GM19372 (cell line): ENCODE results near the gene ZDHHC15.
"Not testable (repeated sequence)": the region's sequence is repeated elsewhere in the genome, so short reads cannot be mapped to it uniquely, and the experiment has no call there.

Source experiments
- ATAC-seq: cut with Tn5 transposase; IDR thresholded peaks from one replicate; pipeline ENCODE4 v1.9.1; 2021; ENCODE audit warnings: mild to moderate bottlenecking, low read depth, moderate library complexity; ENCODE audit not compliant: unreplicated experiment

Gene ZDHHC15, protein sequence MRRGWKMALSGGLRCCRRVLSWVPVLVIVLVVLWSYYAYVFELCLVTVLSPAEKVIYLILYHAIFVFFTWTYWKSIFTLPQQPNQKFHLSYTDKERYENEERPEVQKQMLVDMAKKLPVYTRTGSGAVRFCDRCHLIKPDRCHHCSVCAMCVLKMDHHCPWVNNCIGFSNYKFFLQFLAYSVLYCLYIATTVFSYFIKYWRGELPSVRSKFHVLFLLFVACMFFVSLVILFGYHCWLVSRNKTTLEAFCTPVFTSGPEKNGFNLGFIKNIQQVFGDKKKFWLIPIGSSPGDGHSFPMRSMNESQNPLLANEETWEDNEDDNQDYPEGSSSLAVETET

DNA sequence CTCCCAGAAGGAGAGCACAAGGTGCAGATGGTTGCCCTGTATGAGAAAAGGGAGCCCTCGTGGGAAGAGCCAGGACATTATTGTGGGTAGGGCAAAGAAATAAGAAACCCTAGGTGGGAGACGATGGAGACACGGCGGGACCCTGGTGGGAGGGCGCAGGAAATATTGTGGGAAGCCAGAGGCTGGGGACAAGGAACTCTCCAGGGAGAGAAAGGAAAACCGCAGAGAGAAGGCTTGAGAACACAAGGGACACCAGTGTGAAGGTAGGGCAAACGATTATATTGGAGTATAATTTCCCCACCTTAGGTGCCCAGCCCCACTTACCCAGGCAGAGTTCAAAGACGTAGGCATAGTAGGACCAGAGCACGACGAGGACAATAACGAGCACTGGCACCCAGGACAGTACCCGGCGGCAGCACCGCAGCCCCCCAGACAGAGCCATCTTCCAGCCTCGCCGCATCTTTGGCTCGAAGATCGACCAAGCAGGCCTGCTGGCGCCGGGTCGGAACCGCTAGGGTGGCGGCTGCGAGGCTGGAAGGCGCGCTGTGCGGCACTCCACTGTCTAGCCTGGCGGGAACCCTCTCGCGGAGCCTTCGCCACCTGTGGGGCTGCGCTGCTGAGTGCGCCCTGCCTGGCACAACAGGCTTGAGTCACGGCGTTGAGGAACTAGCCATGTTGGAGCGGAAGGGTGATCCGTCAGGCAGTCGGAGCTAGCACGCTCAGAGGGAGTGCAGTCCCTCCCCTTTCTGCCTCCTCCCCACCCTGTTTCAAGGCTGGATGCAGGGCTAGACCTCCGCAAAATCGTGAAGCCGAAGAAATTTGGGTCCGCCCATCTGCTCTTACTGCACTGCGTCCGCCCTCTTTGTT lies at the start of gene ZDHHC15:
Gene ZDHHC15 (minus strand): TSS at position 473 of the 867 bp plus-strand sequence. CDS start 13 bp downstream, at position 460.
- peak; percentile 84 for ATAC-seq

DNA sequence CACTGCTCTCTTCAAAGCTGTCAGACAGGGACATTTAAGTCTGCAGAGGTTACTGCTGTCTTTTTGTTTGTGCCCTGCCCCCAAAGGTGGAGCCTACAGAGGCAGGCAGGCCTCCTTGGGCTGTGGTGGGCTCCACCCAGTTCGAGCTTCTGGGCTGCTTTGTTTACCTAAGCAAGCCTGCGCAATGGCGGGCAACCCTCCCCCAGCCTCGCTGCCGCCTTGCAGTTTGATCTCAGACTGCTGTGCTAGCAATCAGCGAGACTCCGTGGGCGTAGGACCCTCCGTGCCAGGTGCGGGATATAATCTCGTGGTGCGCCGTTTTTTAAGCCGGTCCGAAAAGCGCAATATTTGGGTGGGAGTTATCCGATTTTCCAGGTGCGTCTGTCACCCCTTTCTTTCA lies 37.7 kb upstream of the ZDHHC15 start:
- not testable (repeated sequence) for ATAC-seq

DNA sequence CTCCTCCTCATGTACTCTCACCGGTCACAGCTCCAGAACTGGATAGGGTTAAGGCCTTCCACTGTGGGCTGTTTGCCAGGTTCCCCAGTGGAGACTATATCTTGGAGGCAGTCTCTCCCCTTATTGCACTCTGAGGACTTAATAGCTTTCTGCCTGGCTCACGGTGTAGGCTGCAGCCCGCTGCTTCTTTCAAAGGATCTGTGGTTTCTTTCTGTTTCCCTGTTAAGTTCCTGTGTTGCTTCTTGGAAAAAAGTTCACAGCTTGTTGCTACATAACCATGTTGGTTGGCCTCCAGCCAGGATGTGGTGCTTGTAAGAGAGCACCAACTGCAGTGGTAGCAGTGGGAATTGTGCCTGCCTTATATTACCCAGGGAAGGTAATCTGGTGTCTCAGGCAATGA lies 24.9 kb upstream of the ZDHHC15 start:
- ATAC-seq, result no peak

DNA sequence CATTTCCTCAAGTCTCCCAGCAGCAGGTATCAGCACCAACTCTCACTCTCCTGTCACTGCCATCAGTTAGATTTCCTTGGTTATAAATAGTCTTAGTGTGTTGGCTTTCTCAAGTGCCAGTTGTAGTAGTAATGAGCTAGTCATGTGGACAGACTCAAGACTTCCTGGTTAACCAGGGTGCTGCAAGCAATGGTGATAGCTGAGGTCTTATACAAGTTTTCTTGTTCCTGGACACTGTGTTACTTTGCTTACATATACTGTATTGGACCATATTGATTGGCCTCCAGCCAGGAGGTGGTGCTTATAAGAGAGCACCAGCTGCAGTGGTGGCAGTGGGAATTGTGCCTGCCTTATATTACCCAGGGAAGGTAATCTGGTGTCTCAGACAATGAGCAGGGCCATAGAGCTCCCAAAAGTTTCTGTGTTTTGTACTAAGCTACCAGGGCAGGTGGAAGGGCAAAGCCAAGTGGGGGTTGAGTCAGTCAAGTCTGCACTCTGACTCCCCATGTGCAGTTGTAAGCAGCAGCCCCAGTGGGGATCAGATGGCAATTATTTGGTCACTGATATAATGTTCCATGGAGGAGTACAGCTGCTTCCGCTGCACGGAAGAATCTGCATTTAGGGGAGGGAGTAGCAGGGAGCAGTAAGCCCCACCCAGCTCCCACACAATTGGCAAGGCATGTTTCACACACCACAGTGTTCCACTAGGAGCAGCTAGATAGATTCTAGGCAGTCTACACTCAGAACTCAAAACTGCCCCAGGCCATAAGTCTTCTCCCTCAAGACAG lies 24.1 kb upstream of the ZDHHC15 start:
- no peak for ATAC-seq

DNA sequence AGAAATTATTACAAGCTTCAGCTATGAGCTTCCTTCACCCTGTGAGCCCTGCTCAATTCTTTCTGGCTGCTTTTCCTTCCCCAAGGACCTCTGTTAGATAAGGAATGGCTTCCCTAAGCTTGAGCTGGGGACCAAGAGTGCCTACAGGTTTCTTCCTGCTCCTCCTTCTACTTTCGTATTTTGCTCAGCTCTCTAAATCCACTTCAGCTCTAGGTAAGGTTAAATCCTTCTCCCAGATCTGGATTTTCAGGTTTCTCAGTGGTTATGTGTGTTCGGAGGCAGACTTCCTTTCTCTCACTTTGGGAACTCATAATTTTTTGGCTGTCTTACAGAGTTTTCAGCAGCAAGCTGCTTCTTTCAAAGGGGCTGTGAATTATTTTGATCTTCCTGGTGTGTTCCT lies 21.9 kb upstream of the ZDHHC15 start:
- ATAC-seq, result no peak

DNA sequence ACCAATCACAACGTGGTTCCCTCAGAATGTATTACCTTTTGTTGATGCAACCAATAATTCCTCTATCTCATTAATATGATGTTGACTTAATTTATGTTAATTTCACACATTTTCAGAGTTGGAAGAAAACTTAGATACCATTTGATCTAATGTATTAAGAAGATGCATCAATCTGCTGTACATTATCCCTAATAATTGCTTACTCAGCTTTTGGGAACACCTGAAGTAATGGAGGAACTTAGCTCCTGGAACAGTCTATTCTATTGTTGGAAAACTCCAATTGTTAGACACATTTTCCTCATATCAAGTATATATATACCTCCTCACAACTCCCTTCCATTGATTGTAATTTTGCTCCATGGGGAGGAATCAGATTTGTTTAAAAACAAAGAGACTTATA lies 38.9 kb downstream of the ZDHHC15 start:
- ATAC-seq, result no peak

DNA sequence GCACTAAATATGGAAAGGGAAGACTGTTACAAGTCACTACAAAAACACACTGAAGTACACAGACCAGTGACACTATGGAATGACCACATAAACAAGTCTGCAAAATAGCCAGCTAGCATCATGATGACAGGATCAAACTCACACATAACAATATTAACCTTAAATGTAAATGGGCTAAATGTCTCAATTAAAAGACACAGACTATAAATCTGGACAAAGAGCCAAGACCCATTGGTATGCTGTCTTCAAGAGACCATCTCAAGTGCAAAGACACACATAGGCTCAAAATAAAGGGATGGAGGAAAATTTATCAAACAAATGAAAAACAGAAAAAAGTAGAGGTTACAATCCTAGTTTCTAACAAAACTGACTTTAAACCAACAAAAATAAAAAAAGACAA lies 61.1 kb downstream of the ZDHHC15 start:
- ATAC-seq, result not testable (repeated sequence)

DNA sequence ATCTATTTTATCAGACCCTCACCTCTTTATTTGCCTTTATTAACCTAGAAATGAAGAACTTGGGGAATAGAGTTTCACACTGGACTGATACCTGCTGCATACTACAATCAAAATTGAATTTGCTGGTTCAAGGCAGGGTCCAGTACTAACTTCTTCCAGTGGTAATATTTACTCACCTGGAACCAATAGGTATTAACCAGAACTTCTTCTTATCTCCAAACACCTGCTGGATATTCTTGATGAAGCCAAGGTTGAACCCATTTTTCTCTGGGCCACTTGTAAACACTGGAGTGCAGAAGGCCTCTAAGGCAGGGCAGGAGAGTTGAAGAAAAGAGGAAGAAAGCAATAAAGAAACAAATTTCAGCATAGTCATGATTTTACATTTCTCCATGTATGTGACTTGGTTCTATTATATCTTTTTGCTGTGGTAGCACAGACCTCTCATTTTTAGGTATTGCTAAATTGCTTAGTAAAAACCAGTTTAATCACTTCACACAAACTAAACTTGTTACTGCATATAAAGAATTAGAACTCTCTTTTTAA lies 101.1 kb downstream of the ZDHHC15 start:
- no peak for ATAC-seq

DNA sequence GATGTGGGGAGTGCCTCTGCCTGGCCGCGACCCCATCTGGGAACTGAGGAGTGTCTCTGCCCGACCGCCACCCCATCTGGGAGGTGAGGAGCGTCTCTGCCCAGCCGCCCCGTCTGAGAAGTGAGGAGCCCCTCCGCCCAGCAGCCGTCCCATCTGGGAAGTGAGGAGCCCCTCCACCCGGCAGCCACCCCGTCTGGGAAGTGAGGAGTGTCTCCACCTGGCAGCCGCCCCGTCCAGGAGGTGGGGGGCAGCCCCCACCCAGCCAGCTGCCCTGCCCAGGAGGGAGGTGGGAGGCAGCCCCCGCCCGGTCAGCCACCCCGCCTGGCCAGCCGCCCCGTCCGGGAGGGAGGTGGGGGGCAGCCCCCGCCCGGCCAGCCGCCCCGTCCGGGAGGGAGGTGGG lies 115.7 kb downstream of the ZDHHC15 start:
- not testable (repeated sequence) for ATAC-seq

DNA sequence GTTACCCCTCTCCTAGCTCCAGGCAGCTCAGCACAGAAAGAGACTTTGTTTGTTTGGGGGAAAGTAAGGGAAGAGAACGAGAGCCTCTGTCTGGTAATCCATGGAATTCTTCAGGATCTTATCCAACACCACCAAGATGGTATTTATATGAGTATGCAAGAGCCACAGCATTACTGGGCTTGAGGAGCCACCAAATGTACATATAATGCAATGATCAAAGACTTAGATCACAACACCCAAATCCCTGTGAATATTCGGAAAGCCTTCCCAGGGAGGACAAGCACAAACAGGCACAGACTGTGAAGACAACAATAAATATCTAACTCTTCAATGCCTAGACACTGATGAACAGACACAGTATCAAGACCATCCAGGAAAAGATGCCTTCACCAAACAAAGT lies 132.4 kb downstream of the ZDHHC15 start:
- ATAC-seq, result no peak

DNA sequence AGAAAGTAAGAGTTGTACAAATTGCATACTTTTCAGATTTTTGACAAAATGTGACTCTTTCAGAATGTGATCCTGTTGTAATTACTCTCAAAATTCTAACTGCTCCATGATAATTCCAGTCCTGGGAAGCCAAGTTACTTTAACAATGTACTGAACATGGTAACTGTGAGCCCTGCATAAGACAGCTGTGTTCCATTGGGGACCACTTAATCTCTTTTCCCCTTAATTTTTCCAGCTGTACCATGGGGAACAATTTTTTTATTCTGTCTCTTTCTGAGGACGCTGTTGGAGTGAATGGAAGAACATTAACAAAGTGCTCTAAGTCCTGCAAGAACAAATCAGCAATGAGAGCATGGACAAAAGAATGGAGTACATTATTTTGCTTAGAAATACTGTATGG lies 153.1 kb downstream of the ZDHHC15 start:
- no peak for ATAC-seq

DNA sequence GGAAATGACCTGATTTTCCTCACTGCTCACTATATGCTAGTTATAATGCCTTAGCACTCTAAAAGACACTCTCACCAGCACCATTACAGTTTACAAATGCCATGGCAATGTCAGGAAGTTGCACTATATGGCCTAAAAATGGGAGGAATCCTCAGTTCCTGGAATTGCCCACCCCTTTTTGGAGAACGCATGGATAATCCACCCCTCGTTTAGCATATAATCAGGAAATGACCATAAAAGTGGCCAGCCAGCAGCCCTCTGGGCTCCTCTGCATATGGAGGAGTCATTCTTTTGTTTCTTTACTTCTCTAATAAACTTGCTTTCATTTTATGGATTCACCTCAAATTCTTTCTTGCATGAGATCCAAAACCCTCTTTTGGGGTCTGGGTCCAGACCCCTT lies 156.0 kb downstream of the ZDHHC15 start:
- ATAC-seq, result no peak

DNA sequence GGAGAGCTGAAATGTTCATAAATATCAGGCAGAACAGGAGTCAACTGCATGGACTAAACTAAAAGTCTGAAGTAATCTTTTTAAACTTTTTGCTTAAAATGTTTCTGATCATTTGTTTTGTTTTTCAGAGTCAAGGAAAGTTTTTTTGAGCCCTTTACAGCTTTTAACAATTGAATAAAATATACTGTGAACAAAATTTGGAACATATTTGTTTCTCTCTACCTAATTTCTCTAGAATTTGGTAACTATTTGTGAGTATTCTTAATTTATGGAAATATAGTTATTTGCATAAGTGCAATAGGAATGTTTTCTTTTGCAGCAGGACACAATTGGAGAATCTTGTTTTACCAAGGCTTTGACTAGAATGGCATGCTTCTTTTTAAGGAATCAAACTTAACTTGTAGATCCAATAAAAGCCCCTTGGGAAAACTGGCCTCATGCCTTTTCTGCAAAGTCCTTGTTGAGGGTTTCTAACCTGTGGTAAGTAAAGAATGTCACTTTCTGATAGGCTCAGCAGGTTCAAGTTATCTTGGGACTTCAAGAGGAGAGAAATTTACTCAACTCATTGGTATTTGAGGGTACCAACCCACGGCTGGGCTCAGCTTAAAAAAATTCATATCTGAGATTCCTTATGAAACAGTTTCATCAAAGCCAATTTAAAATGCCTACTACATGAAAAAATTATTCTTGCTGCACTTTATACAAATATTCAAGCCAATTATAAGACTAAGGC lies 157.4 kb downstream of the ZDHHC15 start:
- no peak for ATAC-seq

DNA sequence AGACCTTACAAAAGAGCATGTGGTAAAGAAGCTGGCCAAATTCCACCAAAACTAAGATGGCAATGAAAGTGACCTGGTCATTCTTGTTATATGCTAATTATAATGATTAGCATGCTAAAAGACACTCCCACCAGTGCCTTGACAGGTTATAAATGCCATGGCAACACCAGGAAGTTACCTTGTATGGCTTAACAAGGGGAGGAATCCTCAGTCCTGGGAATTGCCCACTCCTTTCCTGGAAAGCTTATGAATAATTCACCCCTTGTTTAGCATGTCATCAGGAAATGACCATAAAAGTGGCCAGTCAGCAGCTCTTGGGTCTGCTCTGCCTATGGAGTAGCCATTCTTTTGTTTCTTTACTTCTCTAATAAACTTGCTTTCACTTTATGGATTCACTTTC lies 161.0 kb downstream of the ZDHHC15 start:
- no peak for ATAC-seq

DNA sequence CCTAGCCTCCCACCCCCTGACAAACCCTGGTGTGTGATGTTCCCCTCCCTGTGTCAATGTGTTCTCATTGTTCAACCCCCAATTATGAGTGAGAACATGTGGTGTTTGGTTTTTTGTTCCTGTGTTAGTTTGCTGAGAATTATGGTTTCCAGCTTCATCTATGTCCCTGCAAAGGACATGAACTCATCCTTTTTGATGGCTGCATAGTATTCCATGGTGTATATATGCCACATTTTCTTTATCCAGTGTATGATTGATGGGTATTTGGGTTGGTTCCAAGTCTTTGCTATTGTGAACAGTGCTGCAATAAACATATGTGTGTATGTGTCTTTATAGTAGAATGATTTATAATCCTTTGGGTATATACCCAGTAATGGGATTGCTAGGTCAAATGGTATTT lies 174.2 kb downstream of the ZDHHC15 start:
- ATAC-seq, result not testable (repeated sequence)

DNA sequence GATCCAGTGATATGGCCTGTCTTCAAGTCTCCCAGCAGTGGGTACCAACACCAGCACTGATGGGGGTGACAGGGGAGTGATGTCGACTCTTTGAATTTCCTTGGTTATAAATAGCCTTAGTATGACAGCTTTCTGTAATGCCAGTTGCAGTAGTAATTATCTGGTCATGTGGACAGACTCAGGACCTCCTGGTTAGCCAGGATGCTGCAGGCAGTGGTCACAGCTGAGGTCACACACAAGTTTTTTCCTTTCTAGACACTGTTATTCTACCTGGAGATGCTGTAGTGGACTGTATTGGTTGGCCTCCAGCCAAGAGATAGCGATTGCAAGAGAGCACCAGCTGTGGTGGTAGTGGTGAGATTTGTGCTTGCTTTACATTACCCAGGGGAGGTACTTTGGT lies 185.3 kb downstream of the ZDHHC15 start:
- ATAC-seq, result no peak

DNA sequence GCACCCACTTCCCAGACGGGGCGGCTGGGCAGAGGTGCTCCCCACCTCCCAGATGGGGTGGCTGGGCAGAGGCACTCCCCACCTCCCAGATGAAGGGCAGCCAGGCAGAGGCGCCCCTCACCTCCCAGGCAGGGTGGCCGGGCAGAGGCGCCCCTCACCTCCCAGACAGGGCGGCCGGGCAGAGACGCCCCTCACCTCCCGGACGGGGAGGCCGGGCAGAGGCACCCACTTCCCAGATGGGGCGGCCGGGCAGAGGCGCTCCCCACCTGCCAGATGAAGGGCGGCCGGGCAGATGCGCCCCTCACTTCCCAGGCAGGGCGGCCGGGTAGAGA lies 187.7 kb downstream of the ZDHHC15 start:
- no peak for ATAC-seq

DNA sequence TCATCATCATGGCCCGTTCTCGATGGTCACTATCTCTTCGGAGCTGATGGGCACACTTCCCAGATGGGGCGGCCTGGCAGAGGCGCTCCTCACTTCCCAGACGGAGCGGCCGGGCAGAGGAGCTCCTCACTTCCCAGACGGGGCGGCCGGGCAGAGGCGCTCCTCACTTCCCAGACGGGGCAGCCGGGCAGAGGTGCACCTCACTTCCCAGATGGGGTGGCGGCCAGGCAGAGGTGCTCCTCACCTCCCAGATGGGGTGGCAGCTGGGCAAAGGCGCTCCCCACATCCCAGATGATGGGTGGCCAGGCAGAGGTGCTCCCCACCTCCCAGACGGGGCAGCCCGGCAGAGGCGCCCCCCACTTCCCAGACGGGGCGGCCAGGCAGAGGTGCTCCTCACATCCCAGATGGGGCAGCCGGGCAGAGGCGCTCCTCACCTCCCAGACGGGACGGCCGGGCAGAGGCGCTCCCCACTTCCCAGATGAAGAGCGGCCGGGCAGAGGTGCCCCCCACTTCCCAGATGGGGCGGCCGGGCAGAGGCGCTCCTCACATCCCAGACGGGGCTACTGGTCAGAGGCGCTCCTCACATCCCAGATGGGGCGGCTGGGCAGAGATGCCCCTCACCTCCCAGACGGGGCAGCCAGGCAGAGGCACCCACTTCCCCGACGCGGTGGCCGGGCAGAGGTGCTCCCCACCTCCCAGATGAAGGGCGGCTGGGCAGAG lies 188.3 kb downstream of the ZDHHC15 start:
- not testable (repeated sequence) for ATAC-seq

DNA sequence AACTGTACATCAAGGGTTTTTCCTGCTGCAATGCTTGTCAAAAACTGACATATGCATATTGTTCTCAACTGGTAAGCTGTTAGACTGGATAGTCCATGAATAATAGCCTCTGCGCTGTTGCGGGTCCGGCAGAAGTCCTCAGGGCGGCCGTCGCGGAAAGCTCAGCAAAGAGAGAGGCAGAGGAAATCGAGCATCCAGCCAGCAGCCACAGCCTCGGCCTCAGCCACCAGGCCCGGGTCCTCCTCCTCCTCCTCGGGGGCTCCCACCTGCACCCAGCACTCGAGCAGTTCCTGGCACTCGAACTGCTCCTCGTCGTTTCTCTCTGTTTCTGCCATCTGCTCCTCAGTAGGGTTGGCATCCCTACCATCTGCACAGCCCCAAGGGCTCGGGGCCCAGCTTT lies 195.2 kb downstream of the ZDHHC15 start:
- ATAC-seq, result no peak
